Activated CD8-positive, alpha-beta memory T cell treated with anti-CD3 and anti-CD28 coated beads for 36 hours (primary cell): ENCODE data around the gene TIPRL. TPM values are rescaled to one million over a fixed set of nuclear protein-coding genes. Genes with fewer than 3 reads are reported as not detected.
"Not testable (repeated sequence)": the region's sequence is repeated elsewhere in the genome, so short reads cannot be mapped to it uniquely, and the experiment has no call there.

ENCODE experiments used
- CTCF ChIA-PET: fragments of 350-600 bp; sonication (Branson Sonifier 250); formaldehyde crosslinking; loops from one replicate; lab custom pipeline; 2021; ENCODE audit warnings: antibody characterized with exemption; lab: Charles Lee
- POLR2A ChIA-PET: fragments of 350-600 bp; sonication (Branson Sonifier 250); formaldehyde crosslinking; loops from one replicate; lab custom pipeline; 2021; ENCODE audit warnings: antibody characterized with exemption; lab: Charles Lee
- total RNA-seq, 2 experiments: library from RNA; stranded (reverse); gene quantifications; one replicate each; pipeline ENCODE4 v1.2.3, GENCODE V29; 2021

Gene TIPRL
- total RNA-seq, 2 experiments from 2014 or later, result 40.4 to 43.4 TPM

DNA sequence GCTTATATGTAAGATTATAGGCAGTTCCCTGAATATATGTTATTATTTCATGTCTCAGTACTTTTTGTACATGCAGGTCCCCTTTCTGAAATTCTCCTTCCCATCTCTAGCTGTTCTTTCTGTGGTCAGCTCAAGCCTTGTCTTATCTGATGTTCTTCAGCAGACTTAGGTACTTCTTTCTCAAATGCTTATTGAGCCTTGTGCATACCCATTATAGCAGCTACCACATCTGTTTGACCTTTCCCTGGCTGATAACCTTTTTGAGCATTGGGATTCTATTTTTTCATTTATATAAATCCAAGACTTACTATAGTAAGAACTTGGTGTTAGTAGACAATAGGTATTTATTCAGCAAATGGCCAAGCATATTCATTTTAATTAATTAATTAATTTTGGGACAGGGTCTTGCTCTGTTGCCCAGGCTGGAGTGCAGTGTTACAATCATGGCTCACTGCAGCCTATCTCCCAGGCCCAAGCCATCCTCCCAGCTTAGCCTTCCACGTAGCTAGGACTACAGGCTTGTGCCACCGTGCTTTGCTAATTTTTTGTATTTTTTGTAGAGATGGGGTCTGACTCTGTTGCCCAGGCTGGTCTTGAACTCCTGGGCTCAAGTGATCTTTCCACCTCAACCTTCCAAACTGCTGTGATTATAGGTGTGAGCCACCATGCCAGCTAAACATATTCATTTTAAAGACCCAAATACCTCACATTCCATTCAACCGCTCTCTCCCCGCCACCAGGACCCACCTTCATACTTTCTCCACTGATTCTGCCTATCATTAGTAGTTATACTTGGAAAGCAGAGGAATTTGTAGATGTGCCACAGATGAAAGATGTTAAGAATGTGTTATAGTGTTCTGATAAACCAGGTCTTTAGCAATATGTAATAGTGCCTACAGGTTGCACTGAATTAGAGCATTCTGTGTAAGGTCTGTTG, 16.7 kb downstream of the TIPRL start:
- ChIA-PET CTCF (no interaction called here), POLR2A (no interaction called here)

DNA sequence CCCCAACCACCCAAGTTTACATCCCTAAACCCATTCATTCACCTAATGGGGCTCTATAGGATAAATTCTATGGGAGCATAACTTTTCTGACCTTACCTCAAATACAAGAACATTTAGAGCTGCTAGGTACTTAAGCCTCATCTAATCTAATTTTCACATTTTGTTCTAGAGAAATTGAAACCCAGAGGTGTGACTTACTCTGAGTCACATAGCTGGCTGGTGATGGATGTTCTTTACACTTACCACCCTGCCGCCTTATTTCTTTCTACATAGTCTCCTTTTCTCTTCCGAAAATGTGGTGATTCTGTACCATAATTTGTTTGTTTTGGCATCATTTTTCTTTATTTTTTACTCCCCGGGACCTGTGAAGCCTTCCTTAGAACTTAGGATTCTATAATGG, 20.3 kb downstream of the TIPRL start:
- ChIA-PET POLR2A (no interaction called here), CTCF (no interaction called here)

DNA sequence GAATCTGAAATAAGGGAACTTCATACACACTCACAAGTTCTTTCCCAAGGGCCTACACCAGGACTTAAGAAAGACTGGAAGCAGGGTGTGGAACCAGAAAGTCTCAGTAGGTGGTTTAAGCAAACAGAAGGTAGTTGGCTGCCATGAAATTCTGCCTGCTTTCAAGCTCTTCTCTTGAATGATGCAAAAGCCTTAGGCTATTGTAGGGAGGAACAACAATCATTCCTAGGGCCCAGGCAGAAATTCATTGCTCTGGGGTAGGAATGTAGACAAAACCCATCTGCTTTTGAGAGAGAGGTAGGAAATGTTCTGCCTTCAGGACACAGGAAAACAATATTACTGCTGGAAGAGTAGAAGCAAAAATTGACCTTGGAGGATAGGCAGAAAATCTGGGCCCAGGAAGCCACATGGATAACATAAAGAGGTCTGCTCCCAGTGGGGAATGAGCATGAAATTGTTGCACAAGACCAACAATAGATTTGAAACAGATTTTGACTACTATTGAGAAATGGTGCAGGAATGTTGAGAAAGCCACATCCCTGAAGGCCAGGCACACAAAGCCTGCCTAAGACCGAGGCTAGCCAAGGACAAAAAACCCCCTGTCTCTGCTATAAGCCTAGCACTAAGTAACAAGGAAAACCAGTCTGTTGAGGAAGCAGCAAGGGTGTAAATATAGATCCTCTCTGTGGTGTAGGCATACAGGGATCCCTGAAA, 24.3 kb downstream of the TIPRL start:
- POLR2A ChIA-PET, result no interaction called here
- CTCF ChIA-PET, result no interaction called here

DNA sequence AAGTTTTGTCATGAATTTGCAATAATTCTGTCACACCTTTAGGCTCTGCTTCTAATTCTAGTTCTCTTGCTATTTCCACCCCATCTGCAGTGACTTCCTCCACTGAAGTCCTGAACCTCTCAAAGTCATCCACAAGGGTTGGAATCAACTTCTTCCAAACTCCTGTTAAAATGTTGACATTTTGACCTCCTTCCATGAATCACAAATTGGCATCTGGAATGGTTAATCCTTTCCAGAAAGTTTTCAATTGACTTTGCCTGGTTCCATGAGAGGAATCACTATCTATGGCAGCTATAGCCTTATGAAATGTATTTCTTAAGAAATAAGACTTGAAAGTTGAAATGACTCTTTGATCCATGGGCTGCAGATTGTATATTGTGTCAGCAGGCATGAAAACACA, 27.3 kb downstream of the TIPRL start:
- CTCF ChIA-PET, result interaction anchor here (0.7 kb wide), 1 partner anchor 1467 kb away, joined by 4 read pairs; no protein-coding TSS in a partner anchor

DNA sequence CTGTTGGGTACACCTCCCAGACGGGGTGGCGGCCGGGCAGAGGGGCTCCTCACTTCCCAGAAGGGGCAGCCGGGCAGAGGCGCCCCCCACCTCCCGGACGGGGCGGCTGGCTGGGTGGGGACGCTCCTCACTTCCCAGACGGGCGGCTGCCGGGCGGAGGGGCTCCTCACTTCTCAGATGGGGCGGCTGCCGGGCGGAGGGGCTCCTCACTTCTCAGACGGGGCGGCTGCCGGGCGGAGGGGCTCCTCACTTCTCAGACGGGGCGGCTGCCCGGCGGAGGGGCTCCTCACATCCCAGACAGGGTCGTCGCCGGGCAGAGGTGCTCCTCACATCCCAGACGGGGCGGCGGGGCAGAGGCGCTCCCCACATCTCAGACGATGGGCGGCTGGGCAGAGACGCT, 28.9 kb downstream of the TIPRL start:
- POLR2A ChIA-PET, CTCF ChIA-PET: not testable (repeated sequence)

More for the DNA sequence above, 27.3 kb downstream of the TIPRL start:
- POLR2A ChIA-PET, result no interaction called here

DNA sequence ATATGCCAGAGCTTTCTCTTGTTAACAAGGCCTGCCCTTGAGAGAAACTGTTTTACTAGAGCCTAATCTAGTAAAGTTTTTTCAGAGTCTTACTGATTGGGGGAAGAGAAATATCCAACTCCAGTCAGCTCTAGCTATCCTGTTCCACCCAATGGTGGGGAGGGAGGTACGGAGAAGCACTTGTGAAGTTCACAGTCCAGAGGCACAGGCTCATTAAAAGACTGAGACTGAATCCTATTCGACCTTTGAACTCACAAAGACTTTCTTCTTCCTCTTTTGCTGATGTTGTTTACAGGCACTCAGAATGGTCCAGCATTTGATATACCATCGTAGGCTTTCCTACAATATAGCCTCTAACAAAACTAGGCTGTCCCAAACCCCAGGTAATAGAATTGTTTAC, 31.6 kb downstream of the TIPRL start:
- ChIA-PET POLR2A (no interaction called here), CTCF (no interaction called here)

DNA sequence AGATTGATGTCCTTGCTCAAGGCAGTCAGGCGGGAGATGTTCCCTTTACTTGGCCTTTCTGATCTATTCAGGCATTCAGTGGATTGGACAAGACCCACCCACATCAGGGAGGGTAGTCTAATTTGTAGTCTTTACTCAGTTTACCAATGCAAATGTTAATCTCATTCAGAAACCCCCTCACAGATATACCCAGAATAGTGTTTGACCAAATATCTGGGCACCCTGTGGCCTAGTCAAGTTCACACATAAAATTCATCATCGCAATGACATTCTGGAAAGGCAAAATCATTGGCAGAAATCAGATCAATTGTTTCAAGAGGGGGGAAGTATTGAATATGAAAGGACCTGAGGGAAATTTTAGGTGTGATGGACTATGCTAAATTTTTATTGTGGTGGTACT, 34.6 kb downstream of the TIPRL start:
- POLR2A ChIA-PET, result no interaction called here
- CTCF ChIA-PET, result no interaction called here

DNA sequence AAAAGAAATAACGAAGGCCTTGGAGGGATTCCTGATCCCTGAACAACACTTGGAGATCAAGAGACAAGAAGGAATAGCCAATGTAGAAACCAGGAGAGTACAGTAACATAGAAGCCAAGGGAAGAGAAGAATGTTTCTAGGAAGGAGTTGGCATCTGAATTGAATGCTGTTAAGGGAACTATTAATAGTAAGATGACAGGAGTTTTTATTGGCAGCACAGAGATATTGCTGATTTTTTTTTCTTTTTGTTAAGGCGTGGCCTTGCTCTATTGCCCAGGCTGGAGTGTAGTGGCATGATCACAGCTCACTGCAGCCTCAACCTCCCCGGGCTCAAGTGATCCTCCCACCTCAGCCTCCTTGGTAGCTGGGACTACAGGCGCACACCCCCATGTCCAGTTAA, 37.4 kb downstream of the TIPRL start:
- ChIA-PET CTCF (no interaction called here), POLR2A (no interaction called here)

DNA sequence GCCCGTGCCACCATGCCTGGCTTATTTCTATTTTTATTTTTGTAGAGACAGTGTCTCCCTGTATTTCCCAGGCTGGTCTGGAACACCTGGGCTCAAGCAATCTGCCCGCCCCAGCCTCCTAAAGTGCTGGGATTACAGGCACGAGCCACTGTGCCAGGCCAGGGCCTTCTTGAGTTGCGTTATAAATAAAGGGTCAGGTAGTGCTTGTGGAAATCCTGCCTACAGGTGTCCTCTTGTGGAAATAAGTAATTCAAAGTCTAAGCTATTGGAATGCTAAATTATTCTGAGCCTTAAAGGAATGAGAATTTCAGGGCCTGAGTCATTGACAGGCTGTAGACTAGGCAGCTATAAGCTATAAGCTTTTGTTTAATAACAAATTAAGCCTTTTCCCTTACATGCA, 38.9 kb downstream of the TIPRL start:
- POLR2A ChIA-PET, result no interaction called here
- CTCF ChIA-PET, result no interaction called here

DNA sequence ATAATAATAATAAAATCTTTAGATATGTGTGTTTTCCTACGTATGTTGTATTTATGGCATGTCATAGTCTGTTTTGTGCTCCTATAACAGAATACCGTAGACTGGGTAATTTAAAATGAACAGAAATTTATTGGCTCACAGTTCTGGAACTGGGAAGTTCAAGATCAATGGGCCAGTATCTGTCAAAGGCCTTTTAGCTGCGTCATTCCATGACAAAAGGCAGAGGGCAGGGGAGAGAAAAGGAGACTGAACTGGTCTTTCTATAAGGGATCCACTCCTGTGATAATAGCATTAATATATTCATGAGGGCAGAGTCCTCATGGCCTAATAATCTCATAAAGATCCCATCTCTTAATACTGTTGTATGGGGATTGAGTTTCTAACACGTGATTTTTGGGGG, 39.9 kb downstream of the TIPRL start:
- ChIA-PET POLR2A (no interaction called here), CTCF (no interaction called here)

DNA sequence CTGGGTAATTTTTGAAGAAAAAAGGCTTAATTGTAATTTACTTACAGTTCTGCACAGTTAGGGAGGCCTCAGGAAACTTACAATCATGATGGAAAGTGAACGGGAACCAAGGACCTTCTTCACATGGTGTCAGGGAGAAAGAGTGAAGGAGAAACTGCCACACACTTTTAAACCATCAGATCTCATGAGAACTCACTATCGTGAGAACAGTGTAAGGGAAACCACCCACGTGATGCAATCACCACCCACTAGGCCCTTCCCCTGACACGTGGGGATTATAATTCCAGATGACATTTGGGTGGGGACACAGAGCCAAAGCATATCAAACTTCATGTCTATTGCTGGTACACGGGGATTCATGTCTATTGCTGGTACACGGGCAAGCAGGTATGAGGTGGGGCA, 41.7 kb downstream of the TIPRL start:
- POLR2A ChIA-PET, result no interaction called here

DNA sequence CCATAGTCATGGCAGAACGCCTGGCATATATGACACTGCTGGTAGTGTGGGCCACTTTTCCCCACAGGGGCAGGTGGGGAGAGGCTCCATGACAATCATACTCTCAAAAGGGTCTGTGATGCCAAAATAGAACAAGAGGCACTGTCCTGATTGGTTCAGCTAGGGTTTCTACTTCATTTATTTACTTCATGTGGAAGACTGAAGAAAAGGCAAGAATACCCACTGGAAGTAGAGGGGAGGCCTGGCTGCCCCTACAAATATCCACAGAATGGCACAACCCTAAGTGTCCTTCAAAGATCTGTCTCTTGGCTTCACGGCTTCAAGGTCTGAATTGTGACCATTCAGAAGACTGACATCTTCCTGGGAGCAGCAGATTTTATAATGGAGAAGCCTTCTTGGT, 42.5 kb downstream of the TIPRL start:
- CTCF ChIA-PET, result interaction anchor here (0.5 to 0.7 kb wide), 2 partner anchors 71 to 304 kb away, joined by 3 to 5 read pairs; no protein-coding TSS in a partner anchor
- POLR2A ChIA-PET, result no interaction called here

More for the DNA sequence above, 41.7 kb downstream of the TIPRL start:
- CTCF ChIA-PET, result no interaction called here

DNA sequence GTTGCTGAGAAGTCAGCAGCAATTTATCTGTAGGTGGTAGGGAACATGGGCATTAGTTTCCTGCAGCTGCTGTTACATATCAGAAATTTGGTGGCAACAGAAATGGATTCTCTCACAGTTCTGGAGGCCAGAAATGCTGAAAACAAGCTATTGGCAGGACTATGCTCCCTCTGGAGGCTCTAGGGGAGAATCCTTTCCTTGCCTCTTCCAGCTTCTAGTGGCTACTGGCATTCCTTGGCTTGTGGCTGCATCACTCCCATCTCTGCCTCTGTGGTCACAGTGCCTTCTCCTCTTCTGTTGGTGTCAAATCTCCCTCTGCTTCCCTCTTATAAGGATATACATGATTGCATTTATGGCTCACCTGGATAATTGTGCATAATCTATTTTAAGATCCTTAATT, 44.5 kb downstream of the TIPRL start:
- ChIA-PET POLR2A (no interaction called here), CTCF (no interaction called here)

DNA sequence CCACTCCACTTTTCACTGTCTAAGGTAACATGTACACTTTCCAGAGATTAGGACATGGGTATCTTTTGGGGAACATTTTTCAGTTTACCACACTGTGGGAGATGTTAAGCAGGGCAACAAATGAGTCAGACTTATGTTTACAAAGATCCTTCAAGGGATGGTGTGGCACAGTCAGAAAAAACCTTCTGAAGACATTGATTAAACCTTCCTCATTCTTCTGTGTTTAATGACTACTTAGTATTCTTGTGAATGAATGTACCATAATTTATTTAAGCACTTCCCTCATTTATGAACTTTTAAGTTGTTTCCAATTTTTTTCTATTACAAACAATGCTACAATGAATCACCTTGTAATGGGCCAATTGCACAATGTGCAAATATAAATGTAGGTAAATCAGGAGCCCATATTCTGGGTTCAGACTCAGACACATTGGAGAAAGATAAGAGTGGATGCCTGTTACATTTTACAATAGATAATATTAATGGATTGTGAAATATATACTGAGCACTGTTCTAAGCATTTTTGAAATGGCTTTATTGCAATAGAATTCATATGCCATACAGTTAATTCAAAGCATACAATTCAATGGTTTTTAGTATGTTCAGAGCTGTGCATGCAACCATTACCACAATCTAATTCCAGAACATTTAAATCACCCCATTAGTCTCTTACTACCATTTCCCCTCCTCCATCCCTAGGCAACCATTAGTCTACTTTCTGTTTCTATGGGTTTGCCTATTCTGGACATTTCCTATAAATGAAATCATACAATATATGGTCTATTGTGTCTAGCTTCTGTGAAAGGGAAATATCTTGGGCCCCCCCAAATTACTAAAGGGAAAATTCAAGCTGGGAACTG, 45.1 kb downstream of the TIPRL start:
- ChIA-PET POLR2A (no interaction called here), CTCF (interaction anchor here (3.6 kb wide), 1 partner anchor 11 kb away, joined by 23 read pairs; no protein-coding TSS in a partner anchor)

DNA sequence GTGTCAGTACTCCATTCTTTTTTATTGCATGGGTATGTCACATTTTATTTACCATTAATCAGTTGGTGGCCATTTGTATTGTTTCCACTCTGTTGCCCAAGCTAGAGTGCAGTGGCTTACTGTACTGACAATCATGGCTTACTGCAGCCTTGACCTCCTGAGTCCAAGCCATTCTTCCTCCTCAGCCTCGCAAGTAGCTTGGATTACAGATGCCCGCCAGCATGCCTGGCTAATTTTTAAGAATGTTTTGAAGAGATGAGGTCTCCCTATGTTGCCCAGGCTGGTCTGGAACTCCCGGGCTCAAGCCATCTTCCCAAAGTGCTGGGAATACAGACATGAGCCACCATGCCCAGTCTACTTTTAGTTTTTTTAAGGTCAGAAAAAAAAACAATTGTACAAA, 46.2 kb downstream of the TIPRL start:
- POLR2A ChIA-PET, result interaction anchor here (0.7 to 1.8 kb wide), 2 partner anchors 10 to 289 kb away, joined by 4 read pairs; no protein-coding TSS in a partner anchor
- CTCF ChIA-PET, result interaction anchor here (0.7 to 3.6 kb wide), 2 partner anchors 10 to 43 kb away, joined by 3 to 23 read pairs; no protein-coding TSS in a partner anchor

DNA sequence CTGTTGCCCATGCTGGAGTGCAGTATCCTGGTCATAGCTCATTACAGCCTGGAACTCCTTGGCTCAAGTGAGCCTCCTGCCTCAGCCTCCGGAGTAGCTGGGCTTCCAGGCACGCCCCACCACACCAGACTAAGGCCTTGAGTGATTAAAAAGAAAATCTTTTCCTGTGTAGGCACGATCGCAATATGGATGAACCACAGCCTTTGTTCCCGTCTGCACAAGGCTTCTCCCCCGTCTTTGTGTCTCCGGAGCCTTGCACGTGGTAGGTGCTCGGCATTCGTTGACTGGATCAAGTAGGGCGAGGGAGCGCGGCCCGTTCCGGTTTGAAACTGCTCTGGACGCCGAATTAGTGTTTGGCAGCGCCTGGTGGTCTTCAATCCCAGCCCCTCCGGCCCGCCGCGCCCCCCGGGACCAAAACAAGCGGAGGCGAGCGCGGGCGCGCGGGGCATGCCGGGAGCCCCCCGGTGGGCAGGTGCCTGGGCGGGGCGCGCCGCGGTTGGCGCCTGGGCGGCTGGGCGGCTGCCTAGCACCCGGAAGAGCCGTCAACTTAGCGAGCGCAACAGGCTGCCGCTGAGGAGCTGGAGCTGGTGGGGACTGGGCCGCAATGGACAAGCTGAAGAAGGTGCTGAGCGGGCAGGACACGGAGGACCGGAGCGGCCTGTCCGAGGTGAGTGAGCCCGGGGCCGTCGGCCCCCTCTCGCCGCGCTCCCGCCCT, 46.9 kb downstream of the TIPRL start, which contains the start of gene SFT2D2:
Gene SFT2D2 (plus strand): TSS at position 529 of the 715 bp plus-strand sequence. CDS start 76 bp downstream, at position 605.
- ChIA-PET POLR2A (interaction anchor here (0.7 to 1.8 kb wide), 5 partner anchors 9 to 290 kb away, joined by 4 read pairs; partner anchors contain the start of gene TIPRL), CTCF (interaction anchor here (0.7 to 3.6 kb wide), 3 partner anchors 9 to 289 kb away, joined by 3 to 23 read pairs (median 3); partner anchors contain the start of genes DCAF6 and MPC2)

DNA sequence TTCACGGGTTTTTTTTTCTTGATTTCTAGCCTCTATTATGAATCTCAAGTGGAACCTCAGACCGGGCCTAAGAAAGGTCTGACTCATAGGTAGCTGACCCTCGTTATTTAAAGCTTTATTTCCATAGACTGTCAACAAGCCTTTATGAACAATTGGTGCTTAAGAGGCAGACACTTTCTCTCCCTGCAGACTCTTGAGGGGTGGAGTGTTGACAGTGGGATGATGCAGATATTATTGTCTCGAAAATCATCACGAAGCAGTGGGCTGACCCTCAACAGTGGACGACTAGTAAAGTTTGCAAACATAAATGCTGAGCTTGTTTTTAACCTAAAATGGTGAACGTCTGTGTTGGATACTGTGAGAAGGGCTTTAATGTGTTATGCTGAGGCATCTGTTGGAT, 48.9 kb downstream of the TIPRL start:
- ChIA-PET POLR2A (interaction anchor here (0.8 kb wide), 2 partner anchors 10 to 26 kb away, joined by 3 read pairs; no protein-coding TSS in a partner anchor), CTCF (interaction anchor here (0.5 to 3.6 kb wide), 3 partner anchors 7 to 163 kb away, joined by 3 to 23 read pairs (median 3); no protein-coding TSS in a partner anchor)

DNA sequence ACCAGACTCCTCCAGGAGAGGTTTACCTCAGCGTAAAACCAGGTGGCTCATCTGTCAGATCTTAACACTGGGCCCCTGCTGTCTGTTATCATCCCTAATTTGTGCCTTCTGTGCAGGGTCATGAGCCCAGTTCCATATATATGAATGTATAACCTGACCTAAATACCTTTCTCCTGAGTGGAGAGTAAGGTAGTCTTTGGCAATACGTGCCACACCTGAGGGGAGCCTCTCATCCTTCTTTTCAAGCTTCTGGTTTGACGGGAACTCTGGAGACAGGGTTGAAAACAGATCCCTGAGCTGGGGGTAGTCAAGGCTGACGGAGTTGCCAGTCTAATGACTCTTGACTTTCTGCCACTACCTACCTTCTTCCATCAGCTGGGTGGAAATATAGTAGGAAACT, 51.1 kb downstream of the TIPRL start:
- POLR2A ChIA-PET, result no interaction called here
- CTCF ChIA-PET, result no interaction called here
